Activated T-helper 17 cell treated with anti-CD3 and anti-CD28 coated beads, Interleukin-2, amount 50 U/mL, for 72 hours (primary cell): ENCODE results near the gene LNP1. TPM values are rescaled to one million over a fixed set of nuclear protein-coding genes. Genes with fewer than 3 reads are reported as not detected.
A peak's percentile ranks its signal among the peaks of the same experiment; 100 is the strongest.
"Not testable (repeated sequence)": the region's sequence is repeated elsewhere in the genome, so short reads cannot be mapped to it uniquely, and the experiment has no call there.

Experiments
- ATAC-seq: fragments of 150-1000 bp; cut with Tn5 transposase; replicated peaks from 2 replicates; pipeline ENCODE4 v1.10.0; 2021; ENCODE audit warnings: mild to moderate bottlenecking, moderate library complexity
- H3K27ac Mint-ChIP-seq: one replicate; pipeline ENCODE4 v1.8.0; 2022; ENCODE audit warnings: mixed read lengths
- H3K27me3 Mint-ChIP-seq: one replicate; pipeline ENCODE4 v1.8.0; 2022; ENCODE audit warnings: mixed read lengths
- H3K36me3 Mint-ChIP-seq: one replicate; pipeline ENCODE4 v1.8.0; 2022; ENCODE audit warnings: low read depth, mild to moderate bottlenecking, mixed read lengths
- H3K4me1 Mint-ChIP-seq: one replicate; pipeline ENCODE4 v1.8.0; 2022; ENCODE audit warnings: mixed read lengths
- H3K4me3 Mint-ChIP-seq: one replicate; pipeline ENCODE4 v1.8.0; 2022; ENCODE audit warnings: mild to moderate bottlenecking, mixed read lengths
- H3K9me3 Mint-ChIP-seq: one replicate; pipeline ENCODE4 v1.8.0; 2022; ENCODE audit warnings: mixed read lengths
- total RNA-seq, 2 donors: library from RNA; stranded (reverse); gene quantifications; one replicate each; pipeline ENCODE4 v1.2.3, GENCODE V29; 2022

LNP1 gene
- total RNA-seq, 2 donors from 2014 or later = 1.4 to 1.8 TPM

DNA sequence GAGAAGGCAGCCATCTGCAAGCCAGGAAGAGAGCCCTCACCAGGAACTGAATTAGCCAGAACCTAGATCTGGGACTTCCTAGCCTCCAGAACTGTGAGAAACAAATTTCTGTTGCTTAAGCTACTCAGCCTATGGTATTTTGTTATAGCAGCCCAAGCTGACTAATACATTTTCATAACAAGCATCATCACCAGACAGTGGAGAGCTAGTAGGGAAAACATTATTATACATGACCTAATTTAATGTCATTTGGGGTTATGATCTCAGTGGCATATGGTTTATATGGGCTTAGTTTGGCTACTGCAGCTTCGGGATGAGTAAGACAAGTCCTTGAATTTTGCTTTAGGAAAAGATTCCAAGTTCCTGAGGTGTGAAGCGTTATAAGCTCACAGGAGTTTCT is 35.6 kb downstream of the LNP1 start:
- ATAC-seq = no peak
- H3K4me1 Mint-ChIP-seq = peaks cover 6% of the 10 kb centered on the region
- H3K27ac Mint-ChIP-seq = no peak overlapping the region
- H3K4me3 Mint-ChIP-seq = no peak overlapping the region
- no peaks in the 10 kb centered on the region for H3K36me3 Mint-ChIP-seq
- H3K9me3 Mint-ChIP-seq = no peaks in the 10 kb centered on the region
- no peaks in the 10 kb centered on the region for H3K27me3 Mint-ChIP-seq

DNA sequence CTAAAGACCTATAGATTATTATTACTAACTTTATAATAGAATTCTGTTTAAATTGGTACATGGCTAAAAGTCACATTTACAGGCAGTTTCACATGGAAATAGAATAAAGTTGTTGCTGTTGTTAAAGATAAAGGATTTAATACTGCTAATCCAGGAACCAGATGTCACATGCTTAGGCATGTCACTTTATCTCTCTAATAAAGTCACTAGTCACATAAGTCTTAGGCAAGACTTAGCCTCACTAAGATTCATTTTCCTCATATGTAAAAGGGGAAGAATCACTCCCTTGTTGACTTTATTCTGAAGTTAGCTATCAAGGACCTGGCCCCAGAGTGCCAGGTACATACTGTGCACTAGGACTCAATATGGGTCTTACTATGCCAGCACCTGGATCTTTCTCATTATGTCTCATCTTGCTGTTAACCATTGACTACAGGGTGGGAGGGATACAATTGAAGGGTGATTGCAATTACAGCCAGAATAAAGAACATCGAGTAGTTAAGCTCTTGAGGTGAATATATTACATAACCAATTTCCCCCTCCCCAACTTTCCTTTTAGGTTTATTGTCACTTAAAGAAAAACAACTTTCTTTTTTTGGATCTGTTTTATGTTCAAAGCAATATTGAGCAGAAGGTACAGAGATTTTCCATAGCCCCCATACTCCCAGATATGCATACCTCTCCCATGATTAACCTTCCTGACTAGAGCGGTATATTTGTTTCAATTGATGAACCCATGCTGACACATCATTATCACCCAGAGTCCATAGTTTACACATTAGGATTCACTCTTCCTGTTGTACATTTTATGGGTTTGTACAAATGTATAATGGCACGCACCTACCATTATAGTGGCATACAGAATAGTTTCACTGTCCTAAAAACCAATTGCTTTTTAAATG is 36.6 kb downstream of the LNP1 start:
- Mint-ChIP-seq H3K4me3 (no peak overlapping the region), H3K9me3 (no peaks in the 10 kb centered on the region), H3K27me3 (no peaks in the 10 kb centered on the region), H3K4me1 (peaks cover 6% of the 10 kb centered on the region), H3K36me3 (no peaks in the 10 kb centered on the region), H3K27ac (no peak overlapping the region)
- ATAC-seq = no peak

DNA sequence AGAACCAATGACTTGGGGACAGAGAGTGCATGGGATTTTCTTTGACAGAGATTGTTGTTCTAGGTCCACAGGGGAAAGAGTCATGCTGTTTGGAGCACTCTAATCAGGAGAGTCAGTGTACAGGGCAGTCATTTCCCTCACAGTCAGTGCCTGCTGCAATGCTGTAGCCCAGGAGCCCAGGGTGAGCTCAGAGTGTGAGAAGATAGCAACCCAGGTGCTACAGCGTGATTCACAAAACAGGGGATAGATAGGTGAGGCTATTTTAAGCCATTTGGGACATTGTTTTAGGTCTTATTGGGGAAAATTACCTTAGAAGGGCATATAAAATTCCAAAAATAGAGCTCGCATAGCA is 37.3 kb downstream of the LNP1 start:
- H3K27ac Mint-ChIP-seq = no peak overlapping the region
- H3K9me3 Mint-ChIP-seq = no peaks in the 10 kb centered on the region
- no peak for ATAC-seq
- H3K27me3 Mint-ChIP-seq = no peaks in the 10 kb centered on the region
- H3K4me3 Mint-ChIP-seq = no peak overlapping the region
- H3K4me1 Mint-ChIP-seq = peaks cover 6% of the 10 kb centered on the region
- no peaks in the 10 kb centered on the region for H3K36me3 Mint-ChIP-seq

DNA sequence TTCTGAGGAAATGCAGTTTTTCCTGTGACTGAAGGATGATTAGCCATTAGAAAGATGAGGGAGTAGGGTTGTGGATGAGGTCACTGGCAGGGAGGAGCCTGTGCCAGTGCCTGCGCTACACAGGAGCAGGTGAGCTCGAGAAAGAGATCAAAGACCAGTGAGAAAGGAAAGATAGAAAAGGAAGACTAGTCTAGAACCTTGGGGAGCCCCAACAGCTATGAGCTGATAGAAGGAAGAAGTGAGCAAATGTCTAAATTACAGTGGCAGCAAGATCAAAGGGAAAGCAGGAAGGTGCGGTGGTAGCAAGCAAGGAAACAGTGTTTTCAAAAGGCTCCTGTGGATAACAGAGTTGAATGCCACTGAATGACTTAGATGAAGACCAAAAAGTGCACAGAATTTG is 39.6 kb downstream of the LNP1 start:
- Mint-ChIP-seq H3K9me3 (no peaks in the 10 kb centered on the region), H3K27ac (peak overlapping the region; percentile 1), H3K4me1 (peaks cover 6% of the 10 kb centered on the region), H3K4me3 (peak overlapping the region; percentile 17), H3K36me3 (no peaks in the 10 kb centered on the region), H3K27me3 (no peaks in the 10 kb centered on the region)
- no peak for ATAC-seq

DNA sequence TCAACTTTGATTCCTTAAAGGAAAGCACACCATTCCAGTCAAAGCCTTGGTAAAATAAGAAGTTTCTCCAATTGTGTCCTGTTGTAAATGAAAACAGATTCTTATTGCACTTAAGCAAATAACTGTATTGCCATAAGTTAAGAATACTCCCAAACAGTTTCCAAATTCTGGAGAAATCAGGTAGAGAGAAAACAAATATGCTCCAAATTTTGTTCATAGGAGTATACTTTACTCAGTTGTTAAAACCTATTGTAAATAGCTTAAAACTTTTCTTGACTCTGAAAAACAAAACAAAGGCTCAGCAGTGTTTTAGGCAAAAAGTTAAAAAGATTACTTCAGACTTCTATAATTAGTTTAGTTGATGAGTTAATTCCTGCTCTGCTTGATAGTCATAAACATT is 42.4 kb downstream of the LNP1 start:
- H3K4me3 Mint-ChIP-seq = no peak overlapping the region
- H3K27ac Mint-ChIP-seq = no peak overlapping the region
- H3K36me3 Mint-ChIP-seq = no peaks in the 10 kb centered on the region
- H3K4me1 Mint-ChIP-seq = peaks cover 6% of the 10 kb centered on the region
- H3K27me3 Mint-ChIP-seq = no peaks in the 10 kb centered on the region
- H3K9me3 Mint-ChIP-seq = no peaks in the 10 kb centered on the region
- ATAC-seq = no peak

DNA sequence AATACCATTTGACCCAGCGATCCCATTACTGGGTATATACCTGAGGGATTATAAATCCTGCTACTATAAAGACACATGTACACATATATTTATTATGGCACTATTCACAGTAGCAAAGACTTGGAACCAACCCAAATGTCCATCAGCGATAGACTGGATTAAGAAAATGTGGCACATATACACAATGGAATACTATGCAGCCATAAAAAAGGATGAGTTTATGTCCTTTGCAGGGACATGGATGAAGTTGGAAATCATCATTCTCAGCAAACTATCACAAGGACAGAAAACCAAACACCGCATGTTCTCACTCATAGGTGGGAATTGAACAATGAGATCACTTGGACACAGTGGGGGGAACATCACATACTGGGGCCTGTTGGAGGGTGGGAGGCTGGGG is 45.7 kb downstream of the LNP1 start:
- H3K27me3 Mint-ChIP-seq, H3K27ac Mint-ChIP-seq, H3K4me3 Mint-ChIP-seq, H3K36me3 Mint-ChIP-seq, ATAC-seq, H3K9me3 Mint-ChIP-seq, H3K4me1 Mint-ChIP-seq: not testable (repeated sequence)

DNA sequence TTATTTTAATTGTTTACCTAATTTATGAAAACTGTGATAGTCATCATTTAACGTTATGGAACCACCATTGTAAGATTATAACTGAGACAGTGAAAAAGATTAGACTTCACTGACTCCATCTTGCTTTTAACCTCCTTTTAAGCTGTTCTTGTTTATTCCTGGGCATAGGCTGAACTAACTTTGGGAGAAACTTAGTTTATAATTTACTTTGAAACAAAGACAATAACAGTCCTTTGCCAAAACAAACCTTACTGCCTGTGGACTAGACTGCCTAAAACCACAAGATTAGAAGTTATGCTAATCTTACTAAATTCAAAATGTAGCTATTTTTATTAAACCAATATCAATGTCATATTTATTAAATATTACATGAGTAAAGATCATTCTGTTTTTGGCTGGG is 46.7 kb downstream of the LNP1 start:
- Mint-ChIP-seq H3K9me3 (no peaks in the 10 kb centered on the region), H3K36me3 (no peaks in the 10 kb centered on the region), H3K4me3 (no peak overlapping the region), H3K27ac (no peak overlapping the region), H3K4me1 (no peaks in the 10 kb centered on the region), H3K27me3 (no peaks in the 10 kb centered on the region)
- no peak for ATAC-seq

DNA sequence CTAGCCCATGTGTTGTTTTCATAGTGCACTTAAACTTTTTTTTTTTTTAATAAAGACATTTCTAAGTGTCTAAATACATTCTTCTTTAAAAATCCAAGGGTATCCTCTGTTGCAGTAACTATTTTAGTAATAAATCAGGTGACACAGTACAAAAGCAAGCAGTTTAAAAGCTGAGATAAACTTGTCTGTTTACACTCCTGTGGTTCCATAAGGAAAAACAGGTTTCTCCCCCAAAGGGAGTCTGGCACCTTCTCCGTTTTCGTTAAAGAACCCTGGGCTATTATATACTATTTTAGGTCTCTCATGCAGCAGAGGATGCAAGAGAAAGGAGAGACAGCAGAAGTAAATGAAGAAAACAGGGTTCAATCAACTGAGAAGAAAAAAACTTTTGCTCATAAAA is 47.9 kb downstream of the LNP1 start:
- no peaks in the 10 kb centered on the region for H3K27me3 Mint-ChIP-seq
- no peak overlapping the region for H3K4me3 Mint-ChIP-seq
- no peaks in the 10 kb centered on the region for H3K4me1 Mint-ChIP-seq
- H3K9me3 Mint-ChIP-seq = no peaks in the 10 kb centered on the region
- no peaks in the 10 kb centered on the region for H3K36me3 Mint-ChIP-seq
- H3K27ac Mint-ChIP-seq = no peak overlapping the region
- no peak for ATAC-seq

DNA sequence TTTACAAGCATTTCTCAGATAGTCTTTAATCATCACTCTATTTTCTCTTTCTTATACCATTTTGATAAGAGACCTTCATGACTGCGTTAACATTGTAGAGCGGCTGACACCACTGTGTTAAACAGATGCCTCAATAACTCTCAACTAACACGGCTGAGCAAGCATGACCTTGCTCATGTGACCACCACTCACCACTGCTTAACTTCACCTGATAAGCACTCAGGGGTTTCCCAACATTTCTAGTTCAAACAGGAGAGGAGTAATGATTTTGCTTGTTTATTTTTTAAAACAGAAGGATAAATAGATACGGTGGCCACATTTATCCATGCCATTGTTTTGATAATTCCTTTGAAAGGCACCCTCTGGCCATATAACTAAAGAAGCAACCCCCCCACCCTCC is 53.3 kb downstream of the LNP1 start:
- Mint-ChIP-seq H3K9me3 (no peaks in the 10 kb centered on the region), H3K4me1 (no peaks in the 10 kb centered on the region), H3K36me3 (no peaks in the 10 kb centered on the region), H3K27ac (no peak overlapping the region), H3K4me3 (no peak overlapping the region), H3K27me3 (no peaks in the 10 kb centered on the region)
- ATAC-seq = no peak

DNA sequence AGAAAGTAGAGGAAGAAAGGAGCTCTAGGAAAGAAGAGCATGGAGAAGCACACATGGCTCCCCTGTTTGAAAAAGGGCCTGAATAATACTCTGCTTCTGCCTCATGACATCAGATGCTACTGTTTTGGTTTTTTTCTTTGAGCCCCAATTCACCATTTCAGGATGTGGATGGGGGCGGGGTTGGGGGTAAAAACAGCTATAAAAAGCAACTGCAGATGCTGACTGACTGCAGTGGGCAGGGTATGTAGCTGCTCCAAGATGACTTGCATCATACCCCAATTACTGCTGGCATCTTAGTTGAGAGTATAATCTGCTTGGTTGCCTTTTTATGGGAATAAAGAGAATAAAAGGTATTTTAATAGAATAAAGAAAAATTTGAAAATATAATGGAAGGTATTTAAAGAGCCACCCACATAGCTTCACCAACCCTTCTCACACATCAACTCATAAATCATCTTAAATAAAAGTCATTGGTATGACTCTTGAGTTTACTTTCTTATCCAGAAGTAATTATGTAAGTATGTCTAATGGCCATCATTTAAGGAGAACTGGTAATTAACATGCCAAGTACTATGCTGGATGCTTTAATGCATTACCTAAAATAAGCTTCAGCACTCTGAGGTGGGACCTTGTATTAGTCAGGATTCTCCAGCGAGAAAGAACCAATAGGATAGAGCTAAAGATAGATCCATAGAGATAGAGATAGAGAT is 54.7 kb downstream of the LNP1 start:
- H3K27me3 Mint-ChIP-seq = peaks cover 1% of the 10 kb centered on the region
- no peak for ATAC-seq
- no peak overlapping the region for H3K27ac Mint-ChIP-seq
- no peaks in the 10 kb centered on the region for H3K4me1 Mint-ChIP-seq
- no peak overlapping the region for H3K4me3 Mint-ChIP-seq
- no peaks in the 10 kb centered on the region for H3K9me3 Mint-ChIP-seq
- H3K36me3 Mint-ChIP-seq = no peaks in the 10 kb centered on the region

DNA sequence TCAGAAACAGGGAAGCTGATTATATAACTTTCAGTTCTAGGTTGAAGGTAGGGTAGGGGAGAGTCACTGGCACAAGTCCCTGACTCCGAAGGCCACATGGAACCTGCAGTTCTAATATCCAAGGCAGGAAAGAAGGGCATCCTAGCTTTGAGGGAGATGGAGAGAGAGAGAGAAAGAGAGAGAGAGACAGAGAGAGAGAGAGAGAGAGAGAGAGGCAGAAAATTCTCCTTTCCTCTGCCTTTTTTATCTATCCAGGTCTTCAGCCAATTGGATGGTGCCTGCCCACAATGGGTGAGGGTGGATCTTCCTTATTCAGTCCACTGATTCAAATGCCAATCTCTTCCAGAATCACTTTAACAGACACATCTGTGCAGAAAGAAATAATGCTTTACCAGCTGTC is 55.4 kb downstream of the LNP1 start:
- Mint-ChIP-seq H3K27me3 (peaks cover 5% of the 10 kb centered on the region), H3K4me1 (no peaks in the 10 kb centered on the region), H3K9me3 (no peaks in the 10 kb centered on the region), H3K36me3 (no peaks in the 10 kb centered on the region), H3K27ac (no peak overlapping the region), H3K4me3 (no peak overlapping the region)
- no peak for ATAC-seq

DNA sequence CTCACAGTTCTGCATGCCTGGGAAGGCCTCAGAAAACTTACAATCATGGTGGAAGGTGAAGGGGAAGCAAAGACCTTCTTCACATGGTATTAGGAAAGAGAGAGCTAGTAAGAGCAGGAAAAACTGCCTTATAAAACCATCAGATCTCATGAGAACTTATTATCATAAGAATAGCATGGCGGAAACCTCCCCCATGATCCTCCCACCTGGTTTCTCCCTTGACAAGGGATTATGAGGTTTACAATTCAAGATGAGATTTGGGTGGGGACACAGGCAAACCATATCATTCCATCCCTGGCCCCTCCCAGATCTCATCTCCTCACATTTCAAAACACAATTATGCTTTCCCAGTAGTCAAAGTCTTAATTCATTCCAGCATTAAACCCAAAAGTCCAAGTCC is 56.5 kb downstream of the LNP1 start:
- Mint-ChIP-seq H3K4me1 (no peaks in the 10 kb centered on the region), H3K9me3 (no peaks in the 10 kb centered on the region), H3K36me3 (no peaks in the 10 kb centered on the region), H3K27me3 (peaks cover 5% of the 10 kb centered on the region), H3K27ac (no peak overlapping the region), H3K4me3 (no peak overlapping the region)
- no peak for ATAC-seq

DNA sequence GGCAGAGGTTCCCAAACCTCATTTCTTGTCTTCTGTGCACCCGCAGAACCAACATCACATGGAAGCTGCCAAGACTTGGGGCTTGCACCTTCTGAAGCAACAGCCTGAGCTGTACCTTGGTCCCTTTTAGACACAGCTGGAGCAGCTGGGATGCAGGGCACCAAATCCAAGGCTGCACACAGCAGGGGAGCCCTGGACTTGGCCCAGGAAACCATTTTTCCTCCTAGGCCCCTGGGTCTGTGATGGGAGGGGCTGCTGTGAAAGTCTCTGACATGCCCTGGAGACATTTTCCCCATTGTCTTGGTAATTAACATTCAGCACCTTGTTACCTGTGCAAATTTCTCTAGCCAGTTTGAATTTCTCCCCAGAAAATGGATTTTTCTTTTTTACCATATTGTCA is 57.5 kb downstream of the LNP1 start:
- Mint-ChIP-seq H3K9me3 (no peaks in the 10 kb centered on the region), H3K36me3 (no peaks in the 10 kb centered on the region), H3K27ac (no peak overlapping the region), H3K27me3 (peaks cover 5% of the 10 kb centered on the region), H3K4me1 (no peaks in the 10 kb centered on the region), H3K4me3 (no peak overlapping the region)
- ATAC-seq = no peak

DNA sequence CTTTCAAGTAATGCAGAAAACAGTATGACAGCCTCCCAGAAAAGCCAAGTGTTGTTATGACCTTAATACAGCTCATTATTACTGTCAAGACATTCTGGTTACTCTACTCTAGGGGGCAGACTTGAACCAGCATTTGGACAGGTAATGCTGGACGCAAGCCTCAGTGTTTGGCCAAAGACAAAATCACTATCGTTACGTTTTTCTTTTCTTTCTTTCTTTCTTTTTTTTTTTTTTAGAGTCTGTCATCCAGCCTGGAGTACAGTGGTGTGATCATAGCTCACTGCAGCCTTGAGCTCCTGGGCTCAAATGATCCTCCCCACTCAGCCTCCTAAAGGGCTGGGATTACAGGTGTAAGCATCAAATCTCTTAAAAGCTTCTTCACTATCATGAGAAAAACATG is 61.7 kb downstream of the LNP1 start:
- Mint-ChIP-seq H3K4me3 (no peak overlapping the region), H3K36me3 (no peaks in the 10 kb centered on the region), H3K27ac (no peak overlapping the region), H3K9me3 (no peaks in the 10 kb centered on the region), H3K27me3 (peaks cover 5% of the 10 kb centered on the region), H3K4me1 (peaks cover 6% of the 10 kb centered on the region)
- peak; percentile 85 for ATAC-seq

DNA sequence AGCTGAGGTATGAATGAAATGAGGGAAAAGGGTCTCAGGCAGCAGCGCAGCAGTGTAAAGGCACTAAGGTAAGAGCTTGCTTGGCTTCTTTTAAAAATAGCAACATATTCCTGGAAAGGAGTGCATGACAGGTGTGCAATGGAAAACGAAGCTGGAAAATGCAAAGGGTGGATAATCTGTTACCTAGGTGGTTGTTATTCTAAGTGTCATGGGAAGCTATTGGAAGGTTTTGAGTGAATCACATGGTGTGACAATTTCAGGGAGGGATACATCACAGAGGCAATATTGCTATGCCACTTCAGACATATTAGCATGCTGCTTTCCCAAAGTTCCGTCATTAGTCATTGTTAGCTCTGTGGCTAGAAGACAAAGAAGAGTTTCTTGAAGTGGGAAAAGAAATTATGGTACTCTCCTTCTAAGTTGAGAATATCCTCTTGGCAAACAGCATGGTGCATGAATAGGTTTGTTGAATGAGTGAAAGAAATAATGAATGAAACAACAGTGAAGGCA is 62.4 kb downstream of the LNP1 start:
- no peaks in the 10 kb centered on the region for H3K36me3 Mint-ChIP-seq
- H3K4me1 Mint-ChIP-seq = peaks cover 6% of the 10 kb centered on the region
- H3K27me3 Mint-ChIP-seq = peaks cover 5% of the 10 kb centered on the region
- no peak overlapping the region for H3K27ac Mint-ChIP-seq
- H3K9me3 Mint-ChIP-seq = no peaks in the 10 kb centered on the region
- no peak overlapping the region for H3K4me3 Mint-ChIP-seq
- ATAC-seq = no peak
